ENCODE measurements around the gene SEMA4C.

Gene SEMA4C

GRCh38 chr2:96832408-96832753 lies 37.5 kb downstream of the SEMA4C start:
- TF ChIP-seq CTCF (IDR thresholded peaks at IDR 0.05; ENCODE audit: insufficient read depth, low read depth, low read length, missing control alignments): no peak
- no peak overlapping the region for H3K4me3 ChIP-seq (ENCODE audit: low read length)
- DNase-seq (ENCODE audit: low read depth): no peak

- TF ChIP-seq CTCF (IDR thresholded peaks at IDR 0.05; ENCODE audit: insufficient read depth, low read depth, low read length, missing control alignments): no peak
- no peak for DNase-seq (ENCODE audit: low read depth)
- no peak overlapping the region for H3K4me3 ChIP-seq (ENCODE audit: low read length)
These were observed 38.2 kb downstream of the SEMA4C start for GRCh38 chr2:96831679-96832078.

GRCh38 chr2:96830044-96830562 lies 39.8 kb downstream of the SEMA4C start:
- DNase-seq (ENCODE audit: low read depth): no peak
- no peak overlapping the region for H3K4me3 ChIP-seq (ENCODE audit: low read length)
- no peak for TF ChIP-seq CTCF (IDR thresholded peaks at IDR 0.05; ENCODE audit: insufficient read depth, low read depth, low read length, missing control alignments)

- no peak overlapping the region for H3K4me3 ChIP-seq (ENCODE audit: low read length)
- TF ChIP-seq CTCF (IDR thresholded peaks at IDR 0.05; ENCODE audit: insufficient read depth, low read depth, low read length, missing control alignments): no peak
- no peak for DNase-seq (ENCODE audit: low read depth)
These were observed 41.0 kb downstream of the SEMA4C start for GRCh38 chr2:96828874-96829273.

DNA sequence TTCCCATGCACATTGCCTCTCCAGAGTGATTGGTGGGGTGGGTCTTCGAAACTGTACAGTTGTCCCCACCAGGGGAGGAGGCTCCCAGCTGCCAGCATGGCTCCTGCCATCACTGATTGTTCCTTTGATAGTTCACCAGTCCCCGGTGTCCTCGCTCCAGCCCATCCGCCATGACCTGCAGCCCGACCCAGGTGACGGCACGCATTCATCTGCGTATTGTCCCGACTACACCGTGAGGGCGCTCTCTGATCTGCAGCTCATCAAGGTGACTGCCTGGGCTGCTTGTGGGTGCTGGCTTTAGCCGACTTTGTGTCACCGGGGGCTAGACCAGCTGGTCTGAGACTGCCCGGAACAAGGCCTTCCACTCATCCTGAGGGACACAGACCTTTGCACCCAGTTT lies 41.4 kb downstream of the SEMA4C start:
- TF ChIP-seq CTCF (IDR thresholded peaks at IDR 0.05; ENCODE audit: insufficient read depth, low read depth, low read length, missing control alignments): no peak
- no peak overlapping the region for H3K4me3 ChIP-seq (ENCODE audit: low read length)
- DNase-seq (ENCODE audit: low read depth): no peak

GRCh38 chr2:96826546-96827278 lies 43.2 kb downstream of the SEMA4C start:
- no peak overlapping the region for H3K4me3 ChIP-seq (ENCODE audit: low read length)
- no peak for DNase-seq (ENCODE audit: low read depth)

More at GRCh38 chr2:96826546-96827278, 43.2 kb downstream of the SEMA4C start:
- no peak for TF ChIP-seq CTCF (IDR thresholded peaks at IDR 0.05; ENCODE audit: insufficient read depth, low read depth, low read length, missing control alignments)

All from epithelial cell of esophagus (primary cell).